HG03159 (cell line): ENCODE measurements around the gene GGN.
"Not testable (repeated sequence)": the region's sequence is repeated elsewhere in the genome, so short reads cannot be mapped to it uniquely, and the experiment has no call there.

Experiments used
- ATAC-seq: cut with Tn5 transposase; IDR thresholded peaks from one replicate; pipeline ENCODE4 v1.9.1; 2021; ENCODE audit warnings: mild to moderate bottlenecking, moderate library complexity; ENCODE audit not compliant: unreplicated experiment

Gene GGN

DNA sequence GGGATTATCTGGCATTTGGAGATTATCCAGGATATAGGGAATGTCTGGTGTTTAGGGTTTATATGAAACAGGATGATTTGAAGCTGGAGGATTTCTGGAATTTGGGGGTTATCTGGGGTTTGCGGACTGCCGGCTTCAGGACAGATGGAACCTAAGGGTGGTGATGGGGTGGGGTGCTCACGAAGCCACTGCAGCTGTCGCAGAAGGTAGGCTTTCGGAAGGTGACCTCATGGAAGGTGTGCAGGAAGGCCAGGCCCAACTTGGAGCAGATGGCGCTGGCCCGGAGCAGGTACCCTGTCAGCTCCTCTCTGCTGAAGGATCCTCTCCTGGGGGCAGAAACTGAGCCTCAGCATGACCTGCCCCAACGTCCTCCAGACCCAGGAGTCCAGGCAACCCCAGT, 24.7 kb upstream of the GGN start:
- ATAC-seq: no peak

DNA sequence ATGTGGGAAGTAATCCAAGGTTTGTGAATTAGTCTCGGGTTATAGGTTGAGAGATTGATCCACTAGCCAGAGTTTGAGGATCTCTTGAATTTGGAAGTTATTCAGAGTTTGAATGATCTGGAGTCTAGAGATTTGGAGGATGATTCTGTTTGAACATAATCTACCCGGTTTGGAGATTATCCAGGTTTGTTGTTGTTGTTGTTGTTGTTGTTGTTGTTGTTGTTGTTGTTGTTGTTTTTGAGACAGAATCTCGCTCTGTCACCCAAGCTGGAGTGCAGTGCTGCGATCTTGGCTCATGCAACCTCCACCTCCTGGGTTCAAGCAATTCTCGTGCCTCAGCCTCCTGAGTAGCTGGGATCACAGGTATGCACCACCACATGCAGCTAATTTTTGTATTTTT, 24.1 kb upstream of the GGN start:
- ATAC-seq: not testable (repeated sequence)

DNA sequence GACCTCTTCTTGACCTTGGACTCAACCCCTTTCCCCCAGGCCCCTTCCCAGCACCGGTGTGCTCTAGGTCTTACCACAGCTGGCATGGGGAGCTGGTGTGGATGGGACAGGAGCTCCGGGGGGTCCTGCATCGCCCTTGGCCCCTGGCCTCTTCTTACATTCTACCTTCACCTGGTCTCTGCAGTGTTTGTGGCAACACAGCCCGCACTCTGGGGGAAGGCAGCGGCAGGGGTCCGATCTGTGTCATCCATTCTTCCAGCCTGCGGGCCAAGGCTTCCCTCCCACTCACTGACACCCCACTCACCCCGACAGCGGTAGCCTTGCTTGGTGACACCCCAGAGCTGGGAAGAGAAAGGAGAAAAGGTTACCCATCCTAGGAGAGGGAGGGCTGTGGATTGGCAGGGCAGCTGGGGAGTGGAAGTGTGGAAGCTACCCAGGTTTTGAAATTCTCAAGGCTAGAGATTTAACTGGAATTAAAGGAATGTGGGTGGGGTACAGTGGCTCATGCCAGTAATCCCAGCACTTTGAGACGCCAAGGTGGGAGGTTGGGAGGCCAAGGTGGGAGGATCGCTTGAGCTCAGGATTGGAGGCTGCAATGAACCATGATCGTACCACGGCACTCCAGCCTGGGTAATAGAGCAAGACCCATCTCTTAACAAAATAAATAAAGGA, 23.3 kb upstream of the GGN start:
- ATAC-seq: no peak

DNA sequence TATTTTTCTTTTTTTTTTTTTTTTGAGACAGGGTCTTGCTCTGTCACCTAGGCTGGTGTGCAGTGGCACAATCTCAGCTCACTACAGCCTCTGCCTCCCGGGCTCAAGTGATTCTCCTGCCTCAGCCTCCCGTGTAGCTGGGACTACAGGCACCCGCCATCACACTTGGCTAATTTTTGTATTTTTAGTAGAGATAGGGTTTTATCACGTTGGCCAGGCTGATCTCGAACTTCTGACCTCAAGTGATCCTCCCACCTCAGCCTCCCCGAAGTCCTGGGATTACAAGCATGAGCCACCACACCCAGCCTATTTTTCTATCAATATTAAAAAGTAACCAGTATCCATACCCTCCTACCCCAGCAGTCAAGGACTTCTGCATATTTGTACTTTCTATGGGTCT, 22.6 kb upstream of the GGN start:
- ATAC-seq: not testable (repeated sequence)

GRCh38 chr19:38409631-38410133, 21.8 kb upstream of the GGN start:
- no peak for ATAC-seq

DNA sequence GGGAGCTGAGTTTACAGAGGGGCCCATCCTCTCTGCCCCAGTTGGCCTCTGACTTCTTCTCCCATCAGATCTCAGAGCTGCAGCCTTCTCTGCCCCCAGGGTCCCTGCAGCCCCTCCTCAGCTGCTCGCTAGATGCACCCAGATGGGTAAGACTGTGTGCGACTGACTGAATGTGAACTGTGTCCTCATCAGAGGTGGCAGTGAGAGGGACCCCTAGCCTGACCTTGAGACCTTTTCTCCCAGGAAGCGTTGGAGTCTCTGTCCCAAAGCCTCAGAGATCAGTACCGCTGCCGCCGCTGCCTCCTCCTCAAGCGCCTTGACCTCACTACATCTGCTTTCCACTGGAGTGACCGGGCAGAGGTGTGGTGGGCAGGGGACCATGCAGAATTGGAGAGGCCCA, 17.4 kb upstream of the GGN start:
- ATAC-seq: no peak

DNA sequence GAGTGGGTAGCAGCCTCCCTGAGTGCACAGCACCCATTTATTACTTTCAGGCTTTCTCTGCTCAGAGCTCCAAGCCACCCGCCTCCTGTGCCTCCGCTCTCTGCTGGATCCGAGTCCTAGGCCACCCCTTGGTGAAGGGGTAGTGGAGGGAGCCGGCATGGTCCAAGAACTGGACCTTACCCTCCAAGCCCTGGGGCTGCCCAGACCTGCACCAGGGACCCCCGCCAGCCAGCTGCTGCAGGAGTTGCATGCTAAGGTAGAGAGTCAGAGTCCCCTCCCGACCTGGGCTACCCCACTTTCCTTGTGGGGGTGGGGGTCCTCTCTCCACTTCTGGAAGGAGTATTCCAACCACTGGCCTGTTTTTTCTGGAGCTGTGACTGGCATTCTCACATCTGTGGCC, 17.0 kb upstream of the GGN start:
- no peak for ATAC-seq

DNA sequence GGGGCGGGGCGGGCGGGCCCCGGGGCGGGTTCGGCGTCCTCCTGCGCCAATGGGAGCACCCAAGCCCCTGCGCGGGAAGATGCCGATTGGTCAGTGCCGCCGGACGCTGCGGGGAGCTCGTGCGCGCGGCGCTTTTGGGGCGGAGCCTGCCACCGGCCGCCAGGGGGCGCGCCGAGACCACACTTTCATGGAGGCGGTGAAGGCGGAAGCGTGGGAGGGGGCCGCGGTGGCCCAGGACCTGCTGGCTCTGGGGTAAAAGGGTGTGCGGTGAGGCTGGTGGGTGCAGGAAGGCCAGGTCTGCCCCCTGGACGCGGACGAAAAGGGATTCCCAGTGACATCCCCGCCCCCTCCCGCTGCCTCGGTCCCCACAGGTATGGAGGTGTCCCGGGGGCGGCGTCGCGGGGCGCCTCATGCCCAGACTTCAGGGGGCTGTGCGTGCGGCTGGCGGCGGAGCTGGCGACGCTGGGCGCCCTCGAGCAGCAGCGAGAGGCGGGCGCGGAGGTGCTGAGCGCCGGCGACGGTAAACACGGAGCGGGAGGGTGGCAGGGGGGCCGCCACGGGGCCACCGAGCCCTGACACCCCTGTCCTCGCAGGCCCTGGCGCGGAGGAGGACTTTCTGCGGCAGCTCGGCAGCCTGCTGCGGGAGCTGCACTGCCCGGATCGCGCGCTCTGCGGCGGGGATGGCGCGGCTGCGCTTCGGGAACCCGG, 15.3 kb upstream of the GGN start, which contains the start of gene FAM98C:
TSS of gene FAM98C (plus strand) at position 127 of the 708 bp plus-strand sequence. CDS start at position 188, 61 bp downstream.
- ATAC-seq: peak; percentile 85

DNA sequence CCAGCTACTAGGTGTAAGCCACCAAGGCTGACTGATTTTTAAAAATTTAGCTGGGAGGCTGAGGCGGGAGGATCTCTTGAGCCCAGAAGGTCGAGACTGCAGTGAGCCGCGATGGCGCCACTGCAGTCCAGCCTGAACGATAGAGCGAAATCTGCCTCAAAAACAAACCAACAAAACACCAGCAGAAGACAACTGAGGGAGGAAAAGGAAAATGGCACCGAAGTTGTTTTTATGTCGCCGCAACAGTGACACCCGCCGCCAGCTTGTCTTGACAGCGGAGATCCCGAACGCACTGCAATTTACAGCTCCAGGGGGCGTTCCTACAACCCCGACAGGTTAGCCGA, 14.8 kb upstream of the GGN start:
- no peak for ATAC-seq

DNA sequence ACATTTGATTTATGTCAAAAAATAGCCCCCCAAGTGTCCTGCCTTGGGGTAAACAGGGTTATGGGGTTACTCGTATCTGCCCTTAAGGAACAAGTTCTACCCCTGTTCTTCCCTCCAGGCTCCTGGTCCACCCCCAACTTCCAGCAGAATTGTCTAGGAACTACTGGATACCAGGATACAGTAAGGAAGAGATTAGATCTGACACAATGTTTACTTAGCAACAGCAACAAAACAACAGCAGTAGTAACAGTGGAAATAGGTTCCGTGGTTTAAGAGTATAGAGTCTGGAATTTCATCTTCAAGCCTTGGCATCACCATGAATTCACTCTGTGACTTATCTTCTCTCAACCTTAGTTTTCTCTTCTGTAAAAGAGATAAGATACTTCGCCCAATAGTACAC, 13.3 kb upstream of the GGN start:
- ATAC-seq: no peak

GRCh38 chr19:38400361-38400760, 12.5 kb upstream of the GGN start:
- ATAC-seq: no peak

DNA sequence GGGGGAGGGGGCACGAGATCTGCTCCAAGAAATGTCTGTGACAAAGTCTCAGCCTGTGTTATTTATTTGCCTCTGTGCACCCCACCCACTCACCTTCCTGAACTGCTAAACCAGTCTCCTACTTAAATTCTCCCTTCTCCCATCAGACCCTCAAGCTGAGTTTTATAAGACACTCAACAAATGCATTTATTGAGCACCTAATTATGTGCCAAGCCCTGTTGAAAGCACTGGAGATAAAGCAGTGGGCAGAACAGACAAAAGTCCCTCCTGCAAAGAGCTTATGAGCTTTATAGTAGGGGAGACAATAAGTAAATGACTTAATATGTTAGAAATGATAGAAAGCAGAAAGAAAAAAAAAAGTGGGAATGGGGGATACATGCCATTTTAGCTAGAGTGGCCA, 11.7 kb upstream of the GGN start:
- no peak for ATAC-seq

GRCh38 chr19:38399081-38399480, 11.2 kb upstream of the GGN start:
- ATAC-seq: no peak

- ATAC-seq: no peak
Observed at GRCh38 chr19:38395381-38396114, 7.7 kb upstream of the GGN start.

- no peak for ATAC-seq
Observed at GRCh38 chr19:38394488-38394887, 6.7 kb upstream of the GGN start.

GRCh38 chr19:38392707-38393308, 5.0 kb upstream of the GGN start:
- ATAC-seq: no peak

GRCh38 chr19:38391911-38392464, 4.2 kb upstream of the GGN start:
- ATAC-seq: no peak

- no peak for ATAC-seq
Observed at GRCh38 chr19:38389957-38390924, 2.4 kb upstream of the GGN start.

GRCh38 chr19:38389101-38389925, 1.5 kb upstream of the GGN start:
- ATAC-seq: no peak
